Keratinocyte (primary cell): Measurements from ENCODE around the gene ABLIM2.

Source experiments
- CTCF ChIP-seq, 3 experiments: IDR thresholded peaks in 1 of 3; conservative IDR thresholded peaks in 1 of 3; optimal IDR thresholded peaks in 1 of 3; 2 replicates in 2 of 3; 3 replicates in 1 of 3; pipeline versions ENCODE3 to v1.5.1; 2011; ENCODE audit warnings: low read length in 3 of 3, mild to moderate bottlenecking in 3 of 3, moderate library complexity in 2 of 3, control low read depth in 1 of 3, inconsistent platforms in 1 of 3; ENCODE audit not compliant: insufficient read depth in 2 of 3; ENCODE audit errors: extremely low read depth in 1 of 3
- EZH2 ChIP-seq: IDR thresholded peaks from one replicate; pipeline ENCODE4 v1.6.1; 2012; ENCODE audit warnings: inconsistent platforms, mild to moderate bottlenecking, low read length, moderate library complexity

- TF ChIP-seq CTCF (optimal IDR thresholded peaks at IDR 0.05 in 1 of 3, IDR thresholded peaks at IDR 0.05 in 1 of 3, conservative IDR thresholded peaks at IDR 0.05 in 1 of 3; ENCODE audit: extremely low read depth in 1 of 3, insufficient read depth in 2 of 3, low read length in 3 of 3) (no peak), EZH2 (no peak)
Observed at GRCh38 chr4:8076023-8076422, 82.6 kb downstream of the ABLIM2 start.
